Measurements from ENCODE around the gene CCDC17. TPM values are rescaled to one million over a fixed set of nuclear protein-coding genes. Genes with fewer than 3 reads are reported as not detected.
A peak's percentile ranks its signal among the peaks of the same experiment; 100 is the strongest.

CCDC17 gene
- total and polyA plus RNA-seq, 2 donors (not counting 3 experiments of a cell fraction or from before 2014, with no cell fraction given) = 1.3 to 3.5 TPM

- Histone ChIP-seq H3K9me3 (replicated peaks; ENCODE audit: control insufficient read depth, insufficient read depth, low read length) (no peaks in the 10 kb centered on the region), H3K27me3 (ENCODE audit: control insufficient read depth in 2 of 2, insufficient read depth in 2 of 2, low read length in 2 of 2) (no peaks in the 10 kb centered on the region), H3K27ac (ENCODE audit: insufficient read depth, low read depth, low read length) (peak overlapping the region; percentile 78), H3K4me3 (replicated peaks in 1 of 3; ENCODE audit: insufficient read depth in 1 of 3, low read depth in 1 of 3, low read length in 3 of 3) (peak overlapping the region; percentile 62 to 81 (median 67)), H2AFZ (ENCODE audit: low read depth, low read length) (peak overlapping the region; percentile 98), H3K4me1 (ENCODE audit: control insufficient read depth, extremely low read depth, insufficient read depth, low read length) (peaks cover 17% of the 10 kb centered on the region), H3K36me3 (ENCODE audit: control insufficient read depth in 2 of 2, extremely low read depth in 1 of 2, insufficient read depth in 2 of 2, low read length in 2 of 2) (no peaks in the 10 kb centered on the region), H3K79me2 (ENCODE audit: control insufficient read depth, insufficient read depth, low read length) (peaks cover 36% of the 10 kb centered on the region), H4K20me1 (replicated peaks; ENCODE audit: control insufficient read depth, extremely low read depth, insufficient read depth, low read length) (no peaks in the 10 kb centered on the region), H3K9me1 (replicated peaks; ENCODE audit: control insufficient read depth, extremely low read depth, insufficient read depth, low read length) (no peaks in the 10 kb centered on the region), H3K9ac (replicated peaks; ENCODE audit: extremely low read depth, insufficient read depth, low read length) (peak overlapping the region; percentile 99), H3K4me2 (ENCODE audit: insufficient read depth, low read length) (peak overlapping the region; percentile 85)
- peak; percentile 100 for FAIRE-seq
- ChIA-PET CTCF (interaction anchor here (0.9 to 3.2 kb wide), 3 partner anchors 13 to 46 kb away, joined by 3 to 18 read pairs (median 6); no protein-coding TSS in a partner anchor), POLR2A (interaction anchor here (0.5 to 2.1 kb wide), 8 partner anchors 9 to 188 kb away, joined by 3 to 21 read pairs (median 6); partner anchors contain the start of genes GPBP1L1 and PRDX1)
- dilution Hi-C loops (cut with MboI; ENCODE audit: extremely low pct_ligation_motif_present, low sequenced_read_pairs) (no loop called here), intact Hi-C loops (cut with micrococcal nuclease) (loop anchor here (1.0 kb wide), 1 partner anchor 32 kb away; no protein-coding TSS in a partner anchor)
- TSS peak; percentile 66 for BruUV-seq (replicated peaks)
- TF ChIP-seq POLR2A (IDR thresholded peaks at IDR 0.05; ENCODE audit: low read depth, low read length) (no peak), EZH2 (IDR thresholded peaks at IDR 0.05; ENCODE audit: borderline replicate concordance, low read depth, low read length, severe bottlenecking) (no peak), GATA2 (IDR thresholded peaks at IDR 0.05; ENCODE audit: insufficient read depth, insufficient read length, low read depth, low read length) (no peak), MAX (IDR thresholded peaks at IDR 0.05; ENCODE audit: insufficient read depth, insufficient read length) (no peak), MYC (IDR thresholded peaks at IDR 0.05; ENCODE audit: low read depth, low read length) (no peak), JUN (IDR thresholded peaks at IDR 0.05; ENCODE audit: borderline replicate concordance, insufficient read depth, insufficient read length, low read depth) (no peak), POLR2AphosphoS5 (IDR thresholded peaks at IDR 0.05; ENCODE audit: insufficient read depth, low read depth, low read length) (no peak), FOS (IDR thresholded peaks at IDR 0.05; ENCODE audit: borderline replicate concordance, insufficient read depth, low read length) (no peak)
- TF ChIP-seq, protein P1, sequence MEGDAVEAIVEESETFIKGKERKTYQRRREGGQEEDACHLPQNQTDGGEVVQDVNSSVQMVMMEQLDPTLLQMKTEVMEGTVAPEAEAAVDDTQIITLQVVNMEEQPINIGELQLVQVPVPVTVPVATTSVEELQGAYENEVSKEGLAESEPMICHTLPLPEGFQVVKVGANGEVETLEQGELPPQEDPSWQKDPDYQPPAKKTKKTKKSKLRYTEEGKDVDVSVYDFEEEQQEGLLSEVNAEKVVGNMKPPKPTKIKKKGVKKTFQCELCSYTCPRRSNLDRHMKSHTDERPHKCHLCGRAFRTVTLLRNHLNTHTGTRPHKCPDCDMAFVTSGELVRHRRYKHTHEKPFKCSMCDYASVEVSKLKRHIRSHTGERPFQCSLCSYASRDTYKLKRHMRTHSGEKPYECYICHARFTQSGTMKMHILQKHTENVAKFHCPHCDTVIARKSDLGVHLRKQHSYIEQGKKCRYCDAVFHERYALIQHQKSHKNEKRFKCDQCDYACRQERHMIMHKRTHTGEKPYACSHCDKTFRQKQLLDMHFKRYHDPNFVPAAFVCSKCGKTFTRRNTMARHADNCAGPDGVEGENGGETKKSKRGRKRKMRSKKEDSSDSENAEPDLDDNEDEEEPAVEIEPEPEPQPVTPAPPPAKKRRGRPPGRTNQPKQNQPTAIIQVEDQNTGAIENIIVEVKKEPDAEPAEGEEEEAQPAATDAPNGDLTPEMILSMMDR (IDR thresholded peaks at IDR 0.05; ENCODE audit: extremely low read depth in 1 of 2, insufficient read depth in 1 of 2, low read depth in 1 of 2, low read length in 2 of 2) = no peak
- DNase-seq (ENCODE audit: low read depth, low spot score) = peak; percentile 99
Observed at GRCh38 chr1:45583264-45583665, 40.6 kb downstream of the CCDC17 start.
